ENCODE measurements around the gene ADGRF1. TPM values are rescaled to one million over a fixed set of nuclear protein-coding genes. Genes with fewer than 3 reads are reported as not detected.

Gene ADGRF1
- total RNA-seq, 1 donor from 2014 or later, result 12.9 TPM

DNA sequence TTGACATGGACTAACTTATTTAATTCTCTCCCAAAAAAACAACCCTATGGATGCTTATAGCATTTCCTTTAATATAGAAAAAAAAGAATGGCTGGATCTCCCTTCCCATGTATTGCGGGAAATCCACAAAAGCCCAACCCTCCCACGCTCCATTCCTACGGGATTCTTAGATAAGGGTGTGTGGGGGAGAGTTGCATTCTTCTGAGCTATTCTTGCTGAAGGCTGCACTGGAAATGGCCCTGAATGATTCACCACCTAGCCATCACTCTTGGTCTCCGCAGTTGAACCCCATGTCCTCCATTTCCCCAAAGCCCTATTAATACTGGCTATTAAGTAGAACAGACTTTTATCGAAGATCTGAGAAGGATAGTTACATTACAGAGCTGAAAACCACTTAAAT lies 78.5 kb downstream of the ADGRF1 start:
- Histone ChIP-seq H3K9me3 (no peaks in the 10 kb centered on the region), H3K27ac (no peak overlapping the region), H3K4me1 (peaks cover 16% of the 10 kb centered on the region), H3K27me3 (no peaks in the 10 kb centered on the region), H3K36me3 (no peaks in the 10 kb centered on the region), H3K4me3 (no peak overlapping the region)
- no peak for TF ChIP-seq CTCF (IDR thresholded peaks at IDR 0.05)
- DNase-seq (no peak), ATAC-seq (no peak)
- intact Hi-C loops (cut with DNase I), result no loop called here

GRCh38 chr6:46963039-46963438 lies 79.1 kb downstream of the ADGRF1 start:
- intact Hi-C loops (cut with DNase I), result no loop called here
- TF ChIP-seq CTCF (IDR thresholded peaks at IDR 0.05), result no peak
- H3K36me3 ChIP-seq, result no peaks in the 10 kb centered on the region
- H3K4me1 ChIP-seq, result peaks cover 16% of the 10 kb centered on the region
- no peaks in the 10 kb centered on the region for H3K9me3 ChIP-seq
- H3K4me3 ChIP-seq, result no peak overlapping the region
- DNase-seq, result no peak
- no peaks in the 10 kb centered on the region for H3K27me3 ChIP-seq
- no peak overlapping the region for H3K27ac ChIP-seq
- no peak for ATAC-seq

DNA sequence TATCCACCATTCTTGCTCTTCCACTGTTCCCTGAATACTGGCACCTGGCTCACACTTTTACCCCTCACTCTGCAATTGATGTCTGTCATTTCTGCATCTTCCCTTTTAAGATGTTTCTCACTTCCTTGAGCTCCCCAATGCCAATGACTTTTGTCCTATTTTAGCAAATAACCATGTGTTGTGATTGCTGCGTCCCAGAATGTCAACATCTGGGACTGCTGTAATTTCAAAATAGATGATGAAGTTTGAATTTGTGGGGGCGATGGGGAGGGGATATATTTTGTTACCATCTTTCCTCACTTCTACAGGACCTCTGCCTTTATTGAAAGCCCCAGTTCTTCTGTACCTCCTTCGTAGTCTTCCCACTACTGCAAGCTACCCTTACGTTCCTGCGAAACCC lies 80.4 kb downstream of the ADGRF1 start:
- H3K36me3 ChIP-seq, result no peaks in the 10 kb centered on the region
- no peak for ATAC-seq
- DNase-seq, result no peak
- intact Hi-C loops (cut with DNase I), result no loop called here
- H3K4me3 ChIP-seq, result no peak overlapping the region
- no peaks in the 10 kb centered on the region for H3K27me3 ChIP-seq
- no peaks in the 10 kb centered on the region for H3K9me3 ChIP-seq
- TF ChIP-seq CTCF (IDR thresholded peaks at IDR 0.05), result no peak
- H3K27ac ChIP-seq, result no peak overlapping the region
- peaks cover 16% of the 10 kb centered on the region for H3K4me1 ChIP-seq

DNA sequence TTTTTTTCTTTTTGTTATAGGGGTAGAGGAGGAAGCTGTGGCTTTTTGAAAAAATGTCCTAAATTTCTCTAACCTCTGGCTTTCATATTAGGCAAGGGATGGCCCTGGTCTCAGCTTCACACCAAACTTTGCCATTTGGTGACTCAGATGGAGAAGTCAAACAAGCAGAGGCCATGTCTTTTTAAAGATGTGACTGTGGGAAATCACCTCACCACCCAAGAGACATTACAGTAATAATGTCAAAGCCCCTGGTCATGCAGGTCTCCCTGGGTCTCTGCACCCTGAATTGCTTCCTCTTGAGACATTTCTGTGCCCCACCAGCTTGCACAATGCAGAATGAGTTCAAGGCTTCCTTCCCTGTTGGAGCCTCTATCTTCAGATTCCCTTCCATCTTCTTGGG lies 80.9 kb downstream of the ADGRF1 start:
- no peak overlapping the region for H3K27ac ChIP-seq
- intact Hi-C loops (cut with DNase I), result no loop called here
- H3K9me3 ChIP-seq, result no peaks in the 10 kb centered on the region
- no peak overlapping the region for H3K4me3 ChIP-seq
- H3K4me1 ChIP-seq, result peaks cover 16% of the 10 kb centered on the region
- H3K36me3 ChIP-seq, result no peaks in the 10 kb centered on the region
- no peaks in the 10 kb centered on the region for H3K27me3 ChIP-seq
- DNase-seq, result no peak
- no peak for TF ChIP-seq CTCF (IDR thresholded peaks at IDR 0.05)
- ATAC-seq, result no peak

- Histone ChIP-seq H3K9me3 (no peaks in the 10 kb centered on the region), H3K27me3 (no peaks in the 10 kb centered on the region), H3K4me1 (peaks cover 1% of the 10 kb centered on the region), H3K27ac (no peak overlapping the region), H3K36me3 (no peaks in the 10 kb centered on the region), H3K4me3 (no peak overlapping the region)
- ATAC-seq (no peak), DNase-seq (no peak)
- TF ChIP-seq CTCF (IDR thresholded peaks at IDR 0.05), result no peak
- intact Hi-C loops (cut with DNase I), result no loop called here
These were observed 82.7 kb downstream of the ADGRF1 start for GRCh38 chr6:46959419-46959818.

- no peaks in the 10 kb centered on the region for H3K27me3 ChIP-seq
- peaks cover 7% of the 10 kb centered on the region for H3K4me1 ChIP-seq
- H3K27ac ChIP-seq, result no peak overlapping the region
- H3K4me3 ChIP-seq, result no peak overlapping the region
- no peak for DNase-seq
- no peak for TF ChIP-seq CTCF (IDR thresholded peaks at IDR 0.05)
- H3K36me3 ChIP-seq, result no peaks in the 10 kb centered on the region
- H3K9me3 ChIP-seq, result no peaks in the 10 kb centered on the region
- intact Hi-C loops (cut with DNase I), result no loop called here
- no peak for ATAC-seq
These were observed 85.7 kb downstream of the ADGRF1 start for GRCh38 chr6:46956409-46956808.
